D721Med (cell line): Measurements from ENCODE around the gene ABLIM3.

Source experiments
- DNase-seq: peaks from one replicate; pipeline ENCODE4 v3.0.0; 2011; ENCODE audit warnings: low spot score; ENCODE audit not compliant: insufficient read length
- FAIRE-seq: peaks from 2 replicates; lab custom pipeline; 2011; peaks lifted over from hg19 to GRCh38; lab: Jason Lieb, UNC
- CTCF ChIP-seq: IDR thresholded peaks from 2 replicates; pipeline ENCODE4 v1.5.1; 2012; ENCODE audit warnings: mild to moderate bottlenecking, control low read depth; ENCODE audit not compliant: insufficient read depth; ENCODE audit errors: missing control alignments

ABLIM3 gene

GRCh38 chr5:149288436-149288835, 147.1 kb downstream of the ABLIM3 start:
- no peak for DNase-seq
- no peak for TF ChIP-seq CTCF
- no peak for FAIRE-seq

DNA sequence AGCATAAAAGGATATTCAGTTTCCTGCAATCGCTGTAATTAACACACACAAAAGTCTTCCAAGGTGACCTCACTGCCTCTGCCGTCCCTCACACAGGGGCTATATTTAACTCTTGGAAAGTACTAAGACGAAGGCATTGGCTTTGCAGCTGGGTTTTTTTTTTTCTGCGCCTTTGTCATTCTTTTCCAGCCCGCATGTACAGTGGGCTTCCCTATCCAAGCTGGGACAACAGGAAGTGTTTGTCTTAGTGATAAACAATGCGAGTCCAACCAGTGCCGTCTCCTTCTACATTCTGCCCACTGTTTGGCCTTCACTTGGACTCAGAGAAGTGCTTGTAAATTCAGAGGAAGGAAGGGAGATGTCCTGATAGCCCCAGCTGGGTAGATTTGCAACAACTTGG, 148.0 kb downstream of the ABLIM3 start:
- FAIRE-seq, result no peak
- DNase-seq, result no peak
- TF ChIP-seq CTCF, result no peak

GRCh38 chr5:149294872-149295829, 153.9 kb downstream of the ABLIM3 start:
- FAIRE-seq, result no peak

DNA sequence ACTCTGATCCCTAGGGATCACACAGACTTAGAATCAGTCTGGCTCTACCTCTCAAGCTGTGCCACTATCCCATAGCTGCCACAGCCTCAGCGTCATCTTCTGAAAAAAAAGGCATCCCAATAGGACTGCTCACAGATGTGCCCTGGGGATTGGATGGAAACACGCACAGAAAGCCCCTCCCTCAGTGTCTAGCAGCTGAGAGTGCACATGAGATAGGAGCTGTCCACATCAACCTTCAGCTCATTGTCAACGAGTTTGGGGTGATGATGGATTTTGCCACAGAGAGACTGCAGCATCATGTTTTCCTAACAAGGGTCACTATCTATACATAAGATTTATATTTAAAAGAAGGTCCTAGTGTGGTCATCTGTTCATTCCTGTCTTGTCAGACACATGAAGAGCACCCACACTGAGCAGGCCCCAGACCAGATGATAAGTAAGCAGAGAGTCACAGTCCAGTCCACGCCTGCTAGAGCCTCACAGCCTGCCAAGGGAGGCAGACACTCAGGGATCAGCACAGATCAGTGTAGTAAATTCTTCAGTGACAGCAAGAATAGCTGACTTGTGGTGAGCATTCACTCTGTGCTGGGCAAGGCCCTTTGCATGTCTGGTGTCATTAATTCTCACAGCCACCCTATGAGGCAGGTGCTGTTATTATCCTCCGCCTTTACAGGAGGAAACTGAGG, 156.2 kb downstream of the ABLIM3 start:
- DNase-seq (no peak), FAIRE-seq (no peak)

More at GRCh38 chr5:149294872-149295829, 153.9 kb downstream of the ABLIM3 start:
- no peak for TF ChIP-seq CTCF
- DNase-seq, result no peak

GRCh38 chr5:149298163-149298562, 156.9 kb downstream of the ABLIM3 start:
- DNase-seq (no peak), FAIRE-seq (no peak)

More for the DNA sequence above, 156.2 kb downstream of the ABLIM3 start:
- no peak for TF ChIP-seq CTCF

DNA sequence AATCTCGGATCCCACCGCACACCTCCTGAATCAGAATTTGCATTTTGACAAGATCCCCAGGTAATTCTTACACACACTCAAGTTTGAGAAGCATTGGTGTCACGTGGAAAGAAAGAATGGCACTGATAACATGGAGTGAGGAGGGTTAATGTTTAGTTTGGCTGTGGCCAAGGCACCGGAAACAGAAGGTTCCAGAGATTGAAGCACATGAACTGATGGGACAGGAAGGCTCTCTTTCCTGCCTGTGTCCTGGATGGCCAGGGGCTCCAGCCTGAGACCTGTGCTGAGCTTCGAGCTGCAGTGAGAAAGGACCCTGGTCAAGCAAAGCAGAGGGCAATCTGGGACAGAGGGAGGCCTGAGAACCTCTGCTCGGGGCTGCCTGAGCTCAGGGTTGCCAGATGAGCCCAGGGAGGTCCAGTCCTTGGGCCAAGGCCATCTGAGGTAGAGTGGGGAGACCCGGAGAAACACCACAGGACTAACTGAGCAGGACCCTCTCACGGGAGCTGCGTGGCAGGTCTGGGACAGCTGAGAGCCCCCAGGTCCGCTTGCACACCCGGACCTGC, 157.6 kb downstream of the ABLIM3 start:
- DNase-seq (no peak), FAIRE-seq (no peak)
- TF ChIP-seq CTCF, result no peak

More at GRCh38 chr5:149298163-149298562, 156.9 kb downstream of the ABLIM3 start:
- no peak for TF ChIP-seq CTCF
